ENCODE results near the gene BRPF3. TPM values are rescaled to one million over a fixed set of nuclear protein-coding genes. Genes with fewer than 3 reads are reported as not detected.

The BRPF3 gene
- total and polyA plus RNA-seq, 11 donors: 8.2 to 29.1 (median 17.6) TPM

DNA sequence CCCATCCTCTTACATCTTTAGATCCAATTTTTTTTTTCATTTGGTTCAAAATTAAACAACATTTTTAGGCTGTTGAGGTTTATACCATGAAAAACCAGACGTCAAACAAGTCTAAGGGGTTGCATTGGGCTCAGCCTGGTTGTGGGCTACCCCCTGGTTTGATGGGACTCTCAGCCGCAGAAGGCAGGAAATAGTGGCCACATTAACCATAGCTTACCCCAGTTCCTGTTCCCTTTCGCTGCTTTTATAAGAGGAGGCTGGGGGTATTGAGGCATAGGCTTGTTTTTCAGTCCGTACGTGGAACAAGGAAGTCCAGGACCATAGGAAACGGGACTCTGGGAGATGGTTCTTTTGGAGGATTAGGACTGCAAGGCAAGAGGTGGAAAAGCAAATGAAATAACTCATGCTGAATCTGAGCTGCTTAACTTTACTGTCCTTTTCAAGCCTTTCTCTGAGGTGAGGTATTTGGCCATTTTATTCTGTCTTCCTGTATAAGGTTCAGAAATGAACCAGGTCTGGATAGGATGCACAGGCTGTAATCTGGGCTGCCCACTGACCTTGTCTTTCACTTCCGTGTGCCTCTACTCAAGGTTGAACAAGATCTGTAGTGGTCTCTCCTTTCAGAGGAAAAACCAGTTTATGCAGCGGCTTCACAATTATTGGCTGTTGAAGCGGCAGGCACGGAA, 7.7 kb downstream of the BRPF3 start:
- TF ChIP-seq POLR2A (IDR thresholded peaks at IDR 0.05): no peak
- TF ChIP-seq, protein P1, sequence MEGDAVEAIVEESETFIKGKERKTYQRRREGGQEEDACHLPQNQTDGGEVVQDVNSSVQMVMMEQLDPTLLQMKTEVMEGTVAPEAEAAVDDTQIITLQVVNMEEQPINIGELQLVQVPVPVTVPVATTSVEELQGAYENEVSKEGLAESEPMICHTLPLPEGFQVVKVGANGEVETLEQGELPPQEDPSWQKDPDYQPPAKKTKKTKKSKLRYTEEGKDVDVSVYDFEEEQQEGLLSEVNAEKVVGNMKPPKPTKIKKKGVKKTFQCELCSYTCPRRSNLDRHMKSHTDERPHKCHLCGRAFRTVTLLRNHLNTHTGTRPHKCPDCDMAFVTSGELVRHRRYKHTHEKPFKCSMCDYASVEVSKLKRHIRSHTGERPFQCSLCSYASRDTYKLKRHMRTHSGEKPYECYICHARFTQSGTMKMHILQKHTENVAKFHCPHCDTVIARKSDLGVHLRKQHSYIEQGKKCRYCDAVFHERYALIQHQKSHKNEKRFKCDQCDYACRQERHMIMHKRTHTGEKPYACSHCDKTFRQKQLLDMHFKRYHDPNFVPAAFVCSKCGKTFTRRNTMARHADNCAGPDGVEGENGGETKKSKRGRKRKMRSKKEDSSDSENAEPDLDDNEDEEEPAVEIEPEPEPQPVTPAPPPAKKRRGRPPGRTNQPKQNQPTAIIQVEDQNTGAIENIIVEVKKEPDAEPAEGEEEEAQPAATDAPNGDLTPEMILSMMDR (IDR thresholded peaks at IDR 0.05): no peak
- Histone ChIP-seq H3K4me3 (no peak overlapping the region), H3K4me1 (peaks cover 0 to 38% (median 5%) of the 10 kb centered on the region in 12 donors), H3K36me3 (peaks cover 2 to 91% (median 84%) of the 10 kb centered on the region in 9 donors), H3K27ac (no peak overlapping the region), H3K9me3 (no peaks in the 10 kb centered on the region), H3K27me3 (no peaks in the 10 kb centered on the region)
- intact Hi-C loops (cut with DNase I): loop anchor here in 1 of 10 donors (5.0 kb wide), 1 partner anchor 82 kb away; no protein-coding TSS in a partner anchor
- DNase-seq (no peak), ATAC-seq (peak in 1 of 4 donors; percentile 28)
- WGBS, 4 donors: 83 to 88% (median 85%) methylated on average over 10 of the region's 10 CpGs

DNA sequence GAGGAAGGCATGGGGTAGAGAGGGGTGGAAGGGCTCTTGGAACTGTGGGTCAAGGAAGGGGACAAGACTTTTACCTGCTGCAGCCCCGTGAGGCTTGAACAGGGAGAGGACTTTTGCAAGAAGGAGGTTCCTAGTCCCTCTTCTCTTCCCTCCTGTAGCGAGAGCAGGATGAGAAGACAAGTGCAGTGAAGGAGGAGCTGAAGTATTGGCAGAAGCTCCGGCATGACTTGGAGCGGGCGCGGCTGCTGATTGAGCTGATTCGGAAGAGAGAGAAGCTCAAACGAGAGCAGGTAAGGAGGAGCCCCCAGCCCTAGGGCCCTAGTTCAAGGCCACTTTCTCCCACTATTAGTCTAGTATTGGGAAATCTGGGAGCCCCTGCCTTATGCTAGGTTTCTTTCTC, 10.6 kb downstream of the BRPF3 start:
- whole genome bisulfite sequencing, 4 donors: 93 to 96% (median 94%) methylated on average over 8 of the region's 8 CpGs
- intact Hi-C loops (cut with DNase I): no loop called here
- H3K27ac ChIP-seq: no peak overlapping the region
- no peaks in the 10 kb centered on the region for H3K9me3 ChIP-seq
- H3K27me3 ChIP-seq: no peaks in the 10 kb centered on the region
- H3K4me3 ChIP-seq: no peak overlapping the region
- peaks cover 0 to 25% (median 0%) of the 10 kb centered on the region in 12 donors for H3K4me1 ChIP-seq
- no peak for ATAC-seq
- no peak for DNase-seq
- H3K36me3 ChIP-seq: peaks cover 5 to 100% (median 89%) of the 10 kb centered on the region in 9 donors
- no peak for TF ChIP-seq POLR2A (IDR thresholded peaks at IDR 0.05)
- TF ChIP-seq, protein P1 (IDR thresholded peaks at IDR 0.05): no peak

DNA sequence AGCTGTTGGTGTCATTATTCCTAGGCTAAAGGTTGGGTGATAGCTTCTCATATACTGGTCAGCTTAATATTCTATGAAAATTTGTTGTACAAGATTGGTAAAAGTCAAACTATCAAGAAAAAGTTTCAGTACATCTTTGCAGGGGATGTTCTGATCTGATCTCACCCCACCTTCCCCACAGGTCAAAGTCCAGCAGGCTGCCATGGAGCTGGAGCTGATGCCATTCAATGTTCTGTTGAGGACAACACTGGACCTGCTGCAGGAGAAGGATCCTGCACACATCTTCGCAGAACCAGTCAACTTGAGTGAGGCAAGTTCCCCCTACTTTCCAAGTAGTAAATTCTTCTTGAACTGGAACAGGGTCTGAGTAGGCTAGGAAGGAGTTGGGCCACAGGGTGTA, 13.1 kb downstream of the BRPF3 start:
- TF ChIP-seq POLR2A (IDR thresholded peaks at IDR 0.05): no peak
- TF ChIP-seq, protein P1 (IDR thresholded peaks at IDR 0.05): no peak
- WGBS, 4 donors: 94 to 100% (median 98%) methylated on average over 1 of the region's 1 CpG
- intact Hi-C loops (cut with DNase I): no loop called here
- Histone ChIP-seq H3K27me3 (no peaks in the 10 kb centered on the region), H3K9me3 (no peaks in the 10 kb centered on the region), H3K4me3 (no peak overlapping the region), H3K27ac (no peak overlapping the region), H3K36me3 (peaks cover 5 to 100% (median 95%) of the 10 kb centered on the region in 9 donors), H3K4me1 (peaks cover 0 to 3% (median 0%) of the 10 kb centered on the region in 12 donors)
- no peak for ATAC-seq
- no peak for DNase-seq

DNA sequence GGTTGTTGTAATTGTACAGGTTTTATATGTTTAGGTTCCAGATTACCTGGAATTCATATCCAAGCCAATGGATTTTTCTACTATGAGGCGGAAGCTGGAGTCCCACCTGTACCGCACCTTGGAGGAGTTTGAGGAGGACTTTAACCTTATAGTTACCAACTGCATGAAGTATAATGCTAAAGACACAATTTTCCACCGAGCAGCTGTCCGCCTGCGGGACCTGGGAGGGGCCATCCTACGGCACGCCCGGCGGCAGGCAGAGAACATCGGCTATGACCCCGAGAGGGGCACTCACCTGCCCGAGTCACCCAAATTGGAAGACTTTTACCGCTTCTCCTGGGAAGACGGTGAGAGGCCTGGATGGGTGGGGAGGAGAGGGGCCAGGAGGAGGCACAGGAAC, 13.6 kb downstream of the BRPF3 start:
- no peak for ATAC-seq
- Histone ChIP-seq H3K9me3 (no peaks in the 10 kb centered on the region), H3K4me3 (no peak overlapping the region), H3K4me1 (no peaks in the 10 kb centered on the region), H3K36me3 (peaks cover 5 to 100% (median 95%) of the 10 kb centered on the region in 9 donors), H3K27ac (no peak overlapping the region), H3K27me3 (no peaks in the 10 kb centered on the region)
- DNase-seq: no peak
- intact Hi-C loops (cut with DNase I): no loop called here
- TF ChIP-seq, protein P1 (IDR thresholded peaks at IDR 0.05): no peak
- no peak for TF ChIP-seq POLR2A (IDR thresholded peaks at IDR 0.05)
- WGBS, 4 donors: 93 to 97% (median 96%) methylated on average over 14 of the region's 14 CpGs
